PC-3 (cell line): Measurements from ENCODE around the gene LRRIQ4. TPM values are rescaled to one million over a fixed set of nuclear protein-coding genes. Genes with fewer than 3 reads are reported as not detected.

Experiments used
- ATAC-seq: fragments of 200-7000 bp; cut with Tn5 transposase; 2 replicates; pipeline ENCODE4 v1.9.1; 2020; ENCODE audit warnings: mild to moderate bottlenecking, moderate library complexity
- BruUV-seq: library from RNA; stranded (reverse); fragments of 400-500 nt; replicated peaks from 2 replicates; lab custom pipeline; 2021; lab: Mats Ljungman, UMichigan
- CTCF ChIA-PET: fragments of 300-600 bp; sonication (Branson Sonifier 250); formaldehyde crosslinking; loops from one replicate; lab custom pipeline; 2022; ENCODE audit warnings: antibody characterized with exemption; lab: Charles Lee
- POLR2A ChIA-PET: fragments of 300-600 bp; sonication (Branson Sonifier 250); formaldehyde crosslinking; loops from one replicate; lab custom pipeline; 2022; ENCODE audit warnings: antibody characterized with exemption; ENCODE audit not compliant: unreplicated experiment; lab: Charles Lee
- DNase-seq: peaks from one replicate; pipeline ENCODE4 v3.0.0-alpha.2; 2015
- H2AFZ ChIP-seq: fragments of 300-600 bp; sonication (generic); 2 replicates; pipeline ENCODE4 v1.6.0; 2016; ENCODE audit warnings: antibody characterized with exemption, low read length
- H3F3A ChIP-seq: fragments of 300-600 bp; sonication (generic); one replicate; pipeline ENCODE4 v1.6.0; 2017; ENCODE audit warnings: antibody characterized with exemption, low read length, control low read depth, mild to moderate bottlenecking; ENCODE audit not compliant: unreplicated experiment
- H3K27ac ChIP-seq: fragments of 300-600 bp; sonication (generic); 2 replicates; pipeline ENCODE4 v1.5.1; 2016; ENCODE audit warnings: mild to moderate bottlenecking, low read length
- H3K27me3 ChIP-seq: fragments of 300-600 bp; sonication (generic); 2 replicates; pipeline ENCODE4 v1.6.1; 2016; ENCODE audit warnings: low read length, mixed read lengths
- H3K36me3 ChIP-seq: fragments of 300-600 bp; sonication (generic); 2 replicates; pipeline ENCODE4 v1.6.1; 2016; ENCODE audit warnings: low read depth, mixed run types, low read length, mixed read lengths
- H3K4me1 ChIP-seq: fragments of 300-600 bp; sonication (generic); 2 replicates; pipeline ENCODE4 v1.5.1; 2016; ENCODE audit warnings: low read length; ENCODE audit not compliant: insufficient read depth
- H3K4me2 ChIP-seq: fragments of 300-600 bp; sonication (generic); 2 replicates; pipeline ENCODE4 v1.6.0; 2016; ENCODE audit warnings: low read length
- H3K4me3 ChIP-seq: fragments of 300-600 bp; sonication (generic); 2 replicates; pipeline ENCODE4 v1.5.1; 2016; ENCODE audit warnings: mild to moderate bottlenecking, low read length, mixed read lengths
- H3K79me2 ChIP-seq: fragments of 300-600 bp; sonication (generic); 2 replicates; pipeline ENCODE4 v1.6.1; 2017; ENCODE audit warnings: low read length, mixed read lengths
- H3K9ac ChIP-seq: fragments of 300-600 bp; sonication (generic); 2 replicates; pipeline ENCODE4 v1.6.0; 2016; ENCODE audit warnings: mild to moderate bottlenecking, low read length
- H3K9me2 ChIP-seq: fragments of 300-600 bp; sonication (generic); replicated peaks from 2 replicates; pipeline ENCODE4 v1.6.1; 2016; ENCODE audit warnings: mixed run types, low read length, mixed read lengths
- H3K9me3 ChIP-seq: fragments of 300-600 bp; sonication (generic); 2 replicates; pipeline ENCODE4 v1.6.1; 2016; ENCODE audit warnings: low read length, mixed read lengths
- H4K20me1 ChIP-seq: fragments of 300-600 bp; sonication (generic); 2 replicates; pipeline ENCODE4 v1.6.1; 2016; ENCODE audit warnings: low read length, mixed read lengths
- CTCF ChIP-seq: fragments of 300-600 bp; sonication (generic); conservative IDR thresholded peaks from 2 replicates; pipeline ENCODE4 v1.5.1; 2017; ENCODE audit warnings: antibody characterized with exemption, low read depth, mild to moderate bottlenecking, low read length
- EZH2 ChIP-seq: fragments of 300-600 bp; sonication (generic); IDR thresholded peaks from one replicate; pipeline ENCODE4 v1.6.1; 2017; ENCODE audit warnings: antibody characterized with exemption, mild to moderate bottlenecking, low read length; ENCODE audit not compliant: unreplicated experiment
- EZH2phosphoT487 ChIP-seq: fragments of 300-600 bp; sonication (generic); IDR thresholded peaks from 2 replicates; pipeline ENCODE4 v1.6.1; 2018; ENCODE audit warnings: mild to moderate bottlenecking, antibody characterized with exemption, low read length, borderline replicate concordance
- intact Hi-C: fragments of 100-400 bp; cut with micrococcal nuclease; formaldehyde crosslinking; loops from 2 replicates; pipeline ENCODE4 v1.9.0; 2023
- total RNA-seq: library from RNA; depleted of rRNA; stranded (reverse); fragments of >200 nt; gene quantifications from 2 replicates; pipeline ENCODE4 v1.2.3, GENCODE V29; 2014

Gene LRRIQ4
- total RNA-seq, 1 experiment from 2014 or later, result not detected

DNA sequence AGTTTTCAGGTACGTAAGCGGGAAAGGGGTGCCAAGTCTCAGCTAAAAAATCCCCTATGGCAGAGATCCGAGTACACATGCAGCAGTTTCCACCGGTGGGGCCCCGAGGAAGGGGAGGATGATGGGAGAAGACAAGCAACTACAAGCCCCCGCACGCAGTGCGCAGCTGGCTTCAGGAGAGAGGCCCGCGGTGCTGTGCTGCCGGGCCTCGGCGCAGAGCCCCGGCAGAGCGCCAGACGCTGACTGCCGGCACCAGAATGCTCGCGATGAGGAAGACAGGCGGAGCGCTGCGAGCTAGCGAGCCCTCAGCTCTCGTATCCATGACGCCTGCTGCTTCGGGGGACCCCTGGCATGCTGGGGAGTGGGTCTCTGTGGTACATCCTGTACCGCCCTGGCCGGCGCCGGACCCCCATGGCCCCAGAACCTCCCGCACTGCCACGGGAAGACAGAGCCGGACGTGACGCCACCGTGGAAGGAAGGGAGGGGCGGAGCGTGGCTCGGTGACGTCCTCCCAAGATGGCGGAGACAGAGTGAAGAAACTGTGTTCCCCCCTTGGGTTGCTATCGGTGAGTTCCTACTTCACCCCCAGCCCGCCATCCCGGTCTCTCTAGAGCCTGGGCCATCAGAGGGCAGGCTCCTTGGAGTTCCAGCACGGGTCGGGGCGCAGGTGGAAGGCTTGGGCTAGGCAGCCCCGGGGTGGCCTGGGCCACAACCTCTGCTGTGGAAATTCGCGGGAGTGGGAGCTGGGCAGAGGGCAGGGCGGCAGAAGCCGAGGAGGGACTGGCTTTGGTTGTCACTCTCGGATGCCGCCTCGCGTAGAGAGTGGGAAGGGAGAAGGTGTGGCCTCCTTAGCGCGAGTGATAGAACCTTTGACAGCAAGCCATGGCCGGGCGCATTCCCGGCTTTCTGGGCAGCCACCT is 39.5 kb upstream of the LRRIQ4 start, which contains the start of gene MYNN:
Gene MYNN (plus strand): TSS at position 500 of the 920 bp plus-strand sequence. CDS start 900 bp downstream, outside the sequence.
- H3F3A ChIP-seq, result no peaks in the 10 kb centered on the region
- ATAC-seq, result peak; percentile 82
- peaks cover 26% of the 10 kb centered on the region; the same call in 1 of the 2 replicates for H3K36me3 ChIP-seq

GRCh38 chr3:169774186-169774585 is 38.5 kb upstream of the LRRIQ4 start:
- Histone ChIP-seq H3K36me3 (peaks cover 35% of the 10 kb centered on the region; the same call in 1 of the 2 replicates), H2AFZ (no peak overlapping the region), H3K4me3 (peak overlapping the region; percentile 96), H3K9me3 (no peaks in the 10 kb centered on the region), H3K27me3 (no peaks in the 10 kb centered on the region), H3K4me1 (peaks cover 16% of the 10 kb centered on the region), H3K9ac (peak overlapping the region; percentile 97), H3K27ac (no peak overlapping the region), H3K4me2 (peak overlapping the region; percentile 94), H3F3A (no peaks in the 10 kb centered on the region), H3K79me2 (peaks cover 32% of the 10 kb centered on the region), H3K9me2 (no peaks in the 10 kb centered on the region), H4K20me1 (no peaks in the 10 kb centered on the region)
- ATAC-seq, result no peak
- no TSS peak for BruUV-seq
- DNase-seq, result peak; percentile 14
- TF ChIP-seq EZH2, result no peak
- TF ChIP-seq EZH2phosphoT487, result no peak
- no peak for TF ChIP-seq CTCF
- intact Hi-C loops, result loop anchor here (5.0 kb wide), 3 partner anchors 38 to 1677 kb away; partner anchors contain the start of genes GOLIM4, GPR160, LRRC34 and LRRIQ4
- ChIA-PET POLR2A (no interaction called here), CTCF (no interaction called here)

More for the DNA sequence above, 39.5 kb upstream of the LRRIQ4 start, which contains the start of gene MYNN:
- no peaks in the 10 kb centered on the region for H4K20me1 ChIP-seq
- TF ChIP-seq EZH2 (no peak), CTCF (no peak), EZH2phosphoT487 (no peak)
- peak within 1 kb of the TSS; percentile 94 for H3K4me2 ChIP-seq
- peaks cover 16% of the 10 kb centered on the region for H3K4me1 ChIP-seq
- H3K9ac ChIP-seq, result peak within 1 kb of the TSS; percentile 97
- H3K9me2 ChIP-seq, result no peaks in the 10 kb centered on the region
- ChIA-PET POLR2A (interaction anchor here (0.6 kb wide), 1 partner anchor 234 kb away, joined by 7 read pairs; no protein-coding TSS in a partner anchor), CTCF (no interaction called here)
- peaks cover 32% of the 10 kb centered on the region for H3K79me2 ChIP-seq
- DNase-seq, result peak; percentile 86
- no peaks in the 10 kb centered on the region for H3K9me3 ChIP-seq
- H3K27me3 ChIP-seq, result no peaks in the 10 kb centered on the region
- H2AFZ ChIP-seq, result peak within 1 kb of the TSS; percentile 85
- TSS peak; percentile 88 for BruUV-seq
- intact Hi-C loops, result loop anchor here (5.0 kb wide), 3 partner anchors 39 to 1676 kb away; partner anchors contain the start of genes GOLIM4, GPR160, LRRC34 and LRRIQ4
- H3K4me3 ChIP-seq, result peak within 1 kb of the TSS; percentile 96
- peak within 1 kb of the TSS; percentile 90 for H3K27ac ChIP-seq
